K562 (cell line): Measurements from ENCODE around the gene GLRX5. TPM values are rescaled to one million over a fixed set of nuclear protein-coding genes. Genes with fewer than 3 reads are reported as not detected.

Source experiments
- ATAC-seq: fragments of 200-7000 bp; cut with Tn5 transposase; 3 replicates; pipeline ENCODE4 v1.9.1; 2020; ENCODE audit warnings: moderate library complexity
- BruUV-seq: library from RNA; stranded (reverse); fragments of 400-500 nt; replicated peaks from 2 replicates; lab custom pipeline; 2021; lab: Mats Ljungman, UMichigan
- CTCF ChIA-PET: fragments of 300-600 bp; formaldehyde crosslinking; extraction: SDS; loops from one replicate; lab custom pipeline; 2021; ENCODE audit warnings: low intra/inter-chr PET ratio; lab: Yijun Ruan, JAX
- POLR2A ChIA-PET: fragments of 300-600, 350-650 bp; sonication (Branson Sonifier 250); formaldehyde crosslinking; extraction: SDS; loops from one replicate; lab custom pipeline; 2021; ENCODE audit warnings: antibody characterized with exemption, inconsistent platforms; lab: Yijun Ruan, JAX
- DNase-seq, 4 experiments: peaks; one replicate each; pipeline versions ENCODE4 v3.0.0 to v3.0.0-alpha.2; 2011 to 2018; ENCODE audit warnings: low spot score in 3 of 4, mixed read lengths in 3 of 4; ENCODE audit errors: extremely low read depth in 1 of 4
- FAIRE-seq: peaks from 2 replicates; lab custom pipeline; 2011; peaks lifted over from hg19 to GRCh38; lab: Jason Lieb, UNC
- H2AFZ ChIP-seq: 2 replicates; pipeline ENCODE4 v1.6.0; 2011; ENCODE audit warnings: low read depth, low read length, control low read depth, inconsistent platforms
- H3K27ac ChIP-seq: fragments of 200-600 bp; 3 replicates; pipeline ENCODE4 v1.8.0; 2011; ENCODE audit warnings: low read depth, mild to moderate bottlenecking, control low read depth, inconsistent platforms, low read length, moderate library complexity, mixed read lengths; ENCODE audit errors: extremely low read depth
- H3K27me3 ChIP-seq, 2 experiments: fragments of 300-600 bp in 1 of 2; 2 replicates in 1 of 2; 3 replicates in 1 of 2; pipeline versions ENCODE4 v1.6.0 to v1.8.0; 2011; ENCODE audit warnings: inconsistent platforms in 2 of 2, low read length in 2 of 2, mild to moderate bottlenecking in 1 of 2, mixed read lengths in 1 of 2, moderate library complexity in 1 of 2; ENCODE audit not compliant: control insufficient read depth in 2 of 2, insufficient read depth in 2 of 2
- H3K36me3 ChIP-seq: fragments of 300-600 bp; 3 replicates; pipeline ENCODE4 v1.8.0; 2011; ENCODE audit warnings: mild to moderate bottlenecking, low read length, inconsistent platforms; ENCODE audit not compliant: control insufficient read depth, insufficient read depth
- H3K4me1 ChIP-seq, 2 experiments: fragments of 200-600 bp in 1 of 2; replicated peaks in 1 of 2; 2 replicates in 1 of 2; 3 replicates in 1 of 2; pipeline versions ENCODE4 v1.5.1 to v1.8.0; 2011; ENCODE audit warnings: inconsistent platforms in 2 of 2, low read length in 2 of 2, mild to moderate bottlenecking in 1 of 2, mixed read lengths in 1 of 2, moderate library complexity in 1 of 2; ENCODE audit not compliant: control insufficient read depth in 2 of 2, insufficient read depth in 2 of 2
- H3K4me2 ChIP-seq: 2 replicates; pipeline ENCODE4 v1.6.1; 2011; ENCODE audit warnings: low read length, control low read depth, inconsistent platforms, mixed read lengths; ENCODE audit not compliant: insufficient read depth
- H3K4me3 ChIP-seq: fragments of 200-600 bp; sonication (generic), shearing (Covaris generic); 2 replicates; pipeline ENCODE4 v1.5.1; 2016; ENCODE audit warnings: control low read depth, inconsistent platforms
- H3K79me2 ChIP-seq: fragments of 200-600 bp; 3 replicates; pipeline ENCODE4 v1.8.0; 2011; ENCODE audit warnings: low read length, inconsistent platforms; ENCODE audit not compliant: control insufficient read depth, insufficient read depth
- H3K9ac ChIP-seq, 2 experiments: 2 replicates each; pipeline versions ENCODE4 v1.6.0 to v1.6.1; 2011; ENCODE audit warnings: low read depth in 2 of 2, low read length in 2 of 2, control low read depth in 1 of 2, inconsistent platforms in 1 of 2, mild to moderate bottlenecking in 1 of 2, mixed read lengths in 1 of 2; ENCODE audit not compliant: insufficient read depth in 1 of 2
- H3K9me1 ChIP-seq: one replicate; pipeline ENCODE4 v1.6.0; 2011; ENCODE audit warnings: inconsistent platforms, mild to moderate bottlenecking, low read length, moderate library complexity; ENCODE audit not compliant: control insufficient read depth, insufficient read depth
- H3K9me3 ChIP-seq: replicated peaks from 2 replicates; pipeline ENCODE4 v1.5.1; 2011; ENCODE audit warnings: low read depth, low read length, inconsistent platforms; ENCODE audit not compliant: control insufficient read depth, insufficient read depth
- H4K20me1 ChIP-seq: replicated peaks from 2 replicates; pipeline ENCODE4 v1.6.1; 2011; ENCODE audit warnings: low read length, inconsistent platforms, mixed read lengths; ENCODE audit not compliant: control insufficient read depth, insufficient read depth
- BRD4 ChIP-seq: fragments of 200-600 bp; sonication (generic); IDR thresholded peaks from 2 replicates; pipeline ENCODE4 v1.6.1; 2017; ENCODE audit warnings: inconsistent platforms
- HCFC1 ChIP-seq: IDR thresholded peaks from 2 replicates; pipeline ENCODE4 v1.6.1; 2012; ENCODE audit warnings: low read depth, low read length, improper control_type of control experiment
- HNRNPL ChIP-seq: fragments of 200-400 bp; formaldehyde crosslinking; IDR thresholded peaks from 2 replicates; pipeline ENCODE4 v1.6.1; 2017; ENCODE audit warnings: low read depth, mild to moderate bottlenecking, low read length
- HOXB6 ChIP-seq: fragments of 250-450 bp; sonication (Bioruptor Pico); IDR thresholded peaks from 2 replicates; pipeline ENCODE4 v1.5.1; 2022; ENCODE audit warnings: mild to moderate bottlenecking, borderline replicate concordance
- NKRF ChIP-seq: fragments of 450-650 bp; IDR thresholded peaks from 2 replicates; pipeline ENCODE4 v1.6.1; 2016; ENCODE audit warnings: borderline replicate concordance
- NONO ChIP-seq, 2 experiments: fragments of 200-400 bp in 1 of 2; fragments of 450-650 bp in 1 of 2; formaldehyde crosslinking in 1 of 2; IDR thresholded peaks; 2 replicates each; pipeline ENCODE4 v1.6.1; 2017; ENCODE audit warnings: low read depth in 2 of 2, mild to moderate bottlenecking in 2 of 2, moderate library complexity in 2 of 2, low read length in 1 of 2
- PHTF2 ChIP-seq: fragments of 250-450 bp; sonication (Bioruptor Pico); IDR thresholded peaks from 2 replicates; pipeline ENCODE4 v1.5.0; 2021; ENCODE audit warnings: mild to moderate bottlenecking
- POLR3G ChIP-seq: IDR thresholded peaks from 2 replicates; pipeline ENCODE4 v1.6.1; 2011; ENCODE audit not compliant: insufficient read length, insufficient replicate concordance; ENCODE audit errors: extremely low read depth
- RBM25 ChIP-seq: fragments of 200-400 bp; formaldehyde crosslinking; IDR thresholded peaks from 2 replicates; pipeline ENCODE4 v1.6.1; 2018; ENCODE audit warnings: low read length, low read depth, moderate library complexity; ENCODE audit not compliant: severe bottlenecking
- RHOXF2B ChIP-seq: fragments of 250-450 bp; sonication (Bioruptor Pico); conservative IDR thresholded peaks from 2 replicates; pipeline ENCODE4 v1.5.1; 2021
- ZNF431 ChIP-seq: sonication (generic); formaldehyde crosslinking; IDR thresholded peaks from 2 replicates; pipeline ENCODE4 v1.8.0; 2022; ENCODE audit warnings: mild to moderate bottlenecking, missing genetic modification reagents
- WGBS: fragments of 100-300 bp; shearing (Covaris generic); methylation state at CpG from one replicate; pipeline ENCODE4 v1.1.6; 2016; ENCODE audit warnings: low coverage, mixed read lengths; ENCODE audit not compliant: insufficient coverage; ENCODE audit errors: missing lambda C conversion rate; 5-methylcytosine and 5-hydroxymethylcytosine counted together
- in situ Hi-C: fragments of 300-500 bp; cut with MboI; formaldehyde crosslinking; loops from 4 replicates; pipeline ENCODE4 v1.15.0; 2018; ENCODE audit warnings: inconsistent platforms, mixed read lengths
- intact Hi-C: fragments of 100-400 bp; cut with micrococcal nuclease; formaldehyde crosslinking; loops from 2 replicates; pipeline ENCODE4 v1.14.2; 2022
- polyA plus RNA-seq, 8 experiments: library from polyadenylated mRNA; depleted of rRNA in 4 of 8; stranded (reverse) in 5 of 8; unstranded in 3 of 8; fragments of >200 nt; fragmentation: Nextera tagmentation in 2 of 8; fragmentation: Illumina TruSeq in 1 of 8; extraction: Ambion mirVana in 2 of 8; extraction: Trizol in 1 of 8; gene quantifications; 2 replicates each; pipeline versions ENCODE4 v1.2.1 to v1.2.3, GENCODE V29; 2011 to 2014; ENCODE audit warnings: inconsistent platforms in 1 of 8, missing spikeins in 1 of 8
- total RNA-seq, 7 experiments: library from RNA; depleted of rRNA in 6 of 7; stranded (reverse); fragments of >200 nt in 6 of 7; fragmentation: Illumina TruSeq in 2 of 7; extraction: Trizol in 2 of 7; gene quantifications; 2 replicates each; pipeline versions ENCODE4 v1.2.1 to v1.2.3, GENCODE V29; 2011 to 2021; ENCODE audit warnings: low replicate concordance in 1 of 7
- TF ChIP-seq, protein P1 (sequence below): fragments of 250-450 bp; sonication (Bioruptor Pico); IDR thresholded peaks from 2 replicates; pipeline ENCODE4 v1.8.0; 2021; ENCODE audit warnings: borderline replicate concordance, mild to moderate bottlenecking, moderate library complexity; ENCODE audit not compliant: poor library complexity, severe bottlenecking

GLRX5 gene
- total and polyA plus RNA-seq, 9 of the 15 experiments (the other 6 are each of a cell fraction or from before 2014, with no cell fraction given): 16.7 to 96.8 (median 66.8) TPM

GRCh38 chr14:95490138-95490509, 44.7 kb upstream of the GLRX5 start:
- H3K9ac ChIP-seq: no peak overlapping the region
- TF ChIP-seq NKRF: no peak
- no peak for TF ChIP-seq HCFC1
- no peak for TF ChIP-seq ZNF431 (CRISPR knock-in tag)
- TF ChIP-seq HNRNPL: no peak
- TF ChIP-seq NONO (IDR thresholded peaks at IDR 0.05; ENCODE audit: low read depth in 2 of 2, low read length in 1 of 2): no peak
- TF ChIP-seq RBM25: no peak
- no peak for TF ChIP-seq POLR3G
- no peak for TF ChIP-seq HOXB6 (CRISPR knock-in tag)
- TF ChIP-seq PHTF2 (CRISPR knock-in tag): no peak
- TF ChIP-seq BRD4: no peak
- no peak for TF ChIP-seq RHOXF2B
- TF ChIP-seq, protein P1, sequence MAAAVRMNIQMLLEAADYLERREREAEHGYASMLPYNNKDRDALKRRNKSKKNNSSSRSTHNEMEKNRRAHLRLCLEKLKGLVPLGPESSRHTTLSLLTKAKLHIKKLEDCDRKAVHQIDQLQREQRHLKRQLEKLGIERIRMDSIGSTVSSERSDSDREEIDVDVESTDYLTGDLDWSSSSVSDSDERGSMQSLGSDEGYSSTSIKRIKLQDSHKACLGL (CRISPR knock-in tag): no peak
- no peaks in the 10 kb centered on the region for H3K9me1 ChIP-seq
- H3K79me2 ChIP-seq: no peaks in the 10 kb centered on the region
- 18% methylated on average over 3 of the region's 5 CpGs for WGBS
- no peak overlapping the region for H3K4me3 ChIP-seq
- ChIA-PET CTCF (no interaction called here), POLR2A (interaction anchor here (0.7 kb wide), 1 partner anchor 310 kb away, joined by 3 read pairs; no protein-coding TSS in a partner anchor)
- no TSS peak for BruUV-seq
- no peak overlapping the region for H3K4me2 ChIP-seq
- H4K20me1 ChIP-seq: no peaks in the 10 kb centered on the region
- FAIRE-seq (no peak), DNase-seq (no peak), ATAC-seq (no peak)
- no peaks in the 10 kb centered on the region for H3K9me3 ChIP-seq
- in situ Hi-C loops: no loop called here
- H3K36me3 ChIP-seq: no peaks in the 10 kb centered on the region
- no peak overlapping the region for H3K27ac ChIP-seq
- H2AFZ ChIP-seq: no peak overlapping the region
- H3K27me3 ChIP-seq: peaks cover 0 to 14% of the 10 kb centered on the region in 2 experiments; a peak in 3 of 5 replicates
- intact Hi-C loops: no loop called here
- H3K4me1 ChIP-seq: no peaks in the 10 kb centered on the region
